ENCODE measurements around the gene ZNF518A.
"Not testable (repeated sequence)": the region's sequence is repeated elsewhere in the genome, so short reads cannot be mapped to it uniquely, and the experiment has no call there.

ZNF518A gene

GRCh38 chr10:96137567-96137966 is 7.5 kb downstream of the ZNF518A start:
- DNase-seq = no peak

GRCh38 chr10:96138102-96138501 is 8.0 kb downstream of the ZNF518A start:
- DNase-seq = no peak

- DNase-seq = no peak
Observed at GRCh38 chr10:96152437-96152836, 22.3 kb downstream of the ZNF518A start.

- no peak for DNase-seq
Observed at GRCh38 chr10:96153070-96153469, 23.0 kb downstream of the ZNF518A start.

GRCh38 chr10:96165726-96166125 is 35.6 kb downstream of the ZNF518A start:
- DNase-seq = no peak

- no peak for DNase-seq
Observed at GRCh38 chr10:96168546-96168945, 38.4 kb downstream of the ZNF518A start.

- DNase-seq = no peak
Observed at GRCh38 chr10:96170230-96170629, 40.1 kb downstream of the ZNF518A start.

GRCh38 chr10:96172666-96173065 is 42.6 kb downstream of the ZNF518A start:
- DNase-seq = no peak

GRCh38 chr10:96176985-96177384 is 46.9 kb downstream of the ZNF518A start:
- no peak for DNase-seq

GRCh38 chr10:96188421-96188820 is 58.3 kb downstream of the ZNF518A start:
- no peak for DNase-seq

- no peak for DNase-seq
Observed at GRCh38 chr10:96188916-96189315, 58.8 kb downstream of the ZNF518A start.

GRCh38 chr10:96189505-96189904 is 59.4 kb downstream of the ZNF518A start:
- DNase-seq = not testable (repeated sequence)

- no peak for DNase-seq
Observed at GRCh38 chr10:96201525-96201924, 71.4 kb downstream of the ZNF518A start.

GRCh38 chr10:96205580-96205979 is 75.5 kb downstream of the ZNF518A start:
- no peak for DNase-seq

GRCh38 chr10:96208271-96208670 is 78.2 kb downstream of the ZNF518A start:
- no peak for DNase-seq

GRCh38 chr10:96208946-96209345 is 78.8 kb downstream of the ZNF518A start:
- no peak for DNase-seq

- no peak for DNase-seq
Observed at GRCh38 chr10:96211764-96212163, 81.7 kb downstream of the ZNF518A start.

GRCh38 chr10:96212911-96213310 is 82.8 kb downstream of the ZNF518A start:
- DNase-seq = no peak

Measured in NCI-H1417 (cell line).